ENCODE results near the gene ZFYVE28.

GRCh38 chr4:2348786-2349185, 69.7 kb downstream of the ZFYVE28 start:
- TF ChIP-seq CTCF (IDR thresholded peaks at IDR 0.05) (no peak), POLR2A (IDR thresholded peaks at IDR 0.05) (no peak)
